Measurements from ENCODE around the gene FBXL16. TPM values are rescaled to one million over a fixed set of nuclear protein-coding genes. Genes with fewer than 3 reads are reported as not detected.

FBXL16 gene
- total RNA-seq, 1 experiment from 2014 or later: 1.1 TPM

GRCh38 chr16:694863-695354 is 10.7 kb downstream of the FBXL16 start:
- TF ChIP-seq CTCF (conservative IDR thresholded peaks at IDR 0.05; ENCODE audit: low read depth, low read length) (no peak), EZH2 (IDR thresholded peaks at IDR 0.05; ENCODE audit: borderline replicate concordance, low read depth, low read length, poor library complexity, severe bottlenecking) (no peak)
- H3K4me1 ChIP-seq (ENCODE audit: insufficient read depth, low read length, poor library complexity, severe bottlenecking): peaks cover 14% of the 10 kb centered on the region
- peak overlapping the region; percentile 35 for H3K4me3 ChIP-seq (ENCODE audit: low read depth, low read length, poor library complexity, severe bottlenecking)
- no peak overlapping the region for H3K27ac ChIP-seq (ENCODE audit: low read depth, low read length, poor library complexity, severe bottlenecking)
- peaks cover 50% of the 10 kb centered on the region for H3K27me3 ChIP-seq (replicated peaks; ENCODE audit: insufficient read depth, low read depth, low read length, poor library complexity)
- CTCF ChIA-PET: no interaction called here
- no peaks in the 10 kb centered on the region for H3K36me3 ChIP-seq (ENCODE audit: insufficient read depth, low read length, poor library complexity, severe bottlenecking)
- intact Hi-C loops (cut with micrococcal nuclease; ENCODE audit: unreplicated experiment): no loop called here
- DNase-seq (ENCODE audit: low spot score): no peak
- POLR2A ChIA-PET (ENCODE audit: low non-redundant PET): no interaction called here
- H3K9me3 ChIP-seq (ENCODE audit: low read depth, low read length, poor library complexity, severe bottlenecking): no peaks in the 10 kb centered on the region
- no TSS peak for BruUV-seq (replicated peaks)

- CTCF ChIA-PET: interaction anchor here (1.4 kb wide), 1 partner anchor 18 kb away, joined by 3 read pairs; no protein-coding TSS in a partner anchor
- no peak for TF ChIP-seq CTCF (conservative IDR thresholded peaks at IDR 0.05; ENCODE audit: low read depth, low read length)
- TF ChIP-seq EZH2 (IDR thresholded peaks at IDR 0.05; ENCODE audit: borderline replicate concordance, low read depth, low read length, poor library complexity, severe bottlenecking): peak; percentile 70
Measured at GRCh38 chr16:694187-694862, 11.3 kb downstream of the FBXL16 start.

GRCh38 chr16:693766-694165 is 11.8 kb downstream of the FBXL16 start:
- H3K4me1 ChIP-seq (ENCODE audit: insufficient read depth, low read length, poor library complexity, severe bottlenecking): peaks cover 22% of the 10 kb centered on the region
- ChIA-PET POLR2A (ENCODE audit: low non-redundant PET) (no interaction called here), CTCF (interaction anchor here (1.4 kb wide), 1 partner anchor 19 kb away, joined by 3 read pairs; no protein-coding TSS in a partner anchor)
- no TSS peak for BruUV-seq (replicated peaks)
- TF ChIP-seq EZH2 (IDR thresholded peaks at IDR 0.05; ENCODE audit: borderline replicate concordance, low read depth, low read length, poor library complexity, severe bottlenecking): no peak
- TF ChIP-seq CTCF (conservative IDR thresholded peaks at IDR 0.05; ENCODE audit: low read depth, low read length): no peak
- intact Hi-C loops (cut with micrococcal nuclease; ENCODE audit: unreplicated experiment): no loop called here
- DNase-seq (ENCODE audit: low spot score): peak; percentile 63
- H3K9me3 ChIP-seq (ENCODE audit: low read depth, low read length, poor library complexity, severe bottlenecking): no peaks in the 10 kb centered on the region
- H3K4me3 ChIP-seq (ENCODE audit: low read depth, low read length, poor library complexity, severe bottlenecking): peak overlapping the region; percentile 35
- H3K36me3 ChIP-seq (ENCODE audit: insufficient read depth, low read length, poor library complexity, severe bottlenecking): no peaks in the 10 kb centered on the region
- peaks cover 40% of the 10 kb centered on the region for H3K27me3 ChIP-seq (replicated peaks; ENCODE audit: insufficient read depth, low read depth, low read length, poor library complexity)
- H3K27ac ChIP-seq (ENCODE audit: low read depth, low read length, poor library complexity, severe bottlenecking): no peak overlapping the region

More at GRCh38 chr16:694187-694862, 11.3 kb downstream of the FBXL16 start:
- peaks cover 44% of the 10 kb centered on the region for H3K27me3 ChIP-seq (replicated peaks; ENCODE audit: insufficient read depth, low read depth, low read length, poor library complexity)
- H3K27ac ChIP-seq (ENCODE audit: low read depth, low read length, poor library complexity, severe bottlenecking): no peak overlapping the region
- no peaks in the 10 kb centered on the region for H3K9me3 ChIP-seq (ENCODE audit: low read depth, low read length, poor library complexity, severe bottlenecking)
- POLR2A ChIA-PET (ENCODE audit: low non-redundant PET): no interaction called here
- intact Hi-C loops (cut with micrococcal nuclease; ENCODE audit: unreplicated experiment): no loop called here
- no peaks in the 10 kb centered on the region for H3K36me3 ChIP-seq (ENCODE audit: insufficient read depth, low read length, poor library complexity, severe bottlenecking)
- DNase-seq (ENCODE audit: low spot score): no peak
- BruUV-seq (replicated peaks): no TSS peak
- peak overlapping the region; percentile 35 for H3K4me3 ChIP-seq (ENCODE audit: low read depth, low read length, poor library complexity, severe bottlenecking)
- peaks cover 16% of the 10 kb centered on the region for H3K4me1 ChIP-seq (ENCODE audit: insufficient read depth, low read length, poor library complexity, severe bottlenecking)

Data from A673 (cell line).